Measurements from ENCODE around the gene SLC9A6. TPM values are rescaled to one million over a fixed set of nuclear protein-coding genes. Genes with fewer than 3 reads are reported as not detected.
A peak's percentile ranks its signal among the peaks of the same experiment; 100 is the strongest.

The SLC9A6 gene
- total RNA-seq, 2 donors from 2014 or later: 13.9 to 14.9 TPM

- Histone ChIP-seq H3K27me3 (replicated peaks; ENCODE audit: insufficient read depth) (no peaks in the 10 kb centered on the region), H3K4me3 (no peak overlapping the region), H3K27ac (peak overlapping the region in 1 of 2 donors; percentile 21), H3K36me3 (no peaks in the 10 kb centered on the region), H3K4me1 (ENCODE audit: control insufficient read depth in 1 of 2, low read depth in 2 of 2) (peaks cover 0 to 6% of the 10 kb centered on the region in 2 donors), H3K9me3 (no peaks in the 10 kb centered on the region)
- no peak for ATAC-seq (ENCODE audit: insufficient number of reproducible peaks, low FRiP score, low read depth)
- TF ChIP-seq CTCF (IDR thresholded peaks at IDR 0.05): no peak
- DNase-seq (ENCODE audit: low spot score): no peak
These were observed 3.0 kb downstream of the SLC9A6 start for GRCh38 chrX:135988245-135988644.

GRCh38 chrX:136015016-136015415 lies 29.8 kb downstream of the SLC9A6 start:
- no peak for TF ChIP-seq CTCF (IDR thresholded peaks at IDR 0.05)
- no peaks in the 10 kb centered on the region for H3K9me3 ChIP-seq
- ATAC-seq (ENCODE audit: insufficient number of reproducible peaks, low FRiP score, low read depth) (no peak), DNase-seq (ENCODE audit: low spot score) (no peak)
- H3K4me3 ChIP-seq: no peak overlapping the region
- no peak overlapping the region for H3K27ac ChIP-seq
- H3K4me1 ChIP-seq (ENCODE audit: control insufficient read depth in 1 of 2, low read depth in 2 of 2): no peaks in the 10 kb centered on the region
- no peaks in the 10 kb centered on the region for H3K27me3 ChIP-seq (replicated peaks; ENCODE audit: insufficient read depth)
- H3K36me3 ChIP-seq: no peaks in the 10 kb centered on the region

GRCh38 chrX:136016881-136017280 lies 31.6 kb downstream of the SLC9A6 start:
- no peak for TF ChIP-seq CTCF (IDR thresholded peaks at IDR 0.05)
- H3K4me1 ChIP-seq (ENCODE audit: control insufficient read depth in 1 of 2, low read depth in 2 of 2): no peaks in the 10 kb centered on the region
- no peaks in the 10 kb centered on the region for H3K27me3 ChIP-seq (replicated peaks; ENCODE audit: insufficient read depth)
- no peak overlapping the region for H3K27ac ChIP-seq
- ATAC-seq (ENCODE audit: insufficient number of reproducible peaks, low FRiP score, low read depth): no peak
- H3K36me3 ChIP-seq: no peaks in the 10 kb centered on the region
- no peak overlapping the region for H3K4me3 ChIP-seq
- DNase-seq (ENCODE audit: low spot score): no peak
- no peaks in the 10 kb centered on the region for H3K9me3 ChIP-seq

GRCh38 chrX:136019226-136019625 lies 34.0 kb downstream of the SLC9A6 start:
- H3K36me3 ChIP-seq: no peaks in the 10 kb centered on the region
- ATAC-seq (ENCODE audit: insufficient number of reproducible peaks, low FRiP score, low read depth): no peak

GRCh38 chrX:136021160-136021559 lies 35.9 kb downstream of the SLC9A6 start:
- no peak for ATAC-seq (ENCODE audit: insufficient number of reproducible peaks, low FRiP score, low read depth)
- TF ChIP-seq CTCF (IDR thresholded peaks at IDR 0.05): no peak

More at GRCh38 chrX:136019226-136019625, 34.0 kb downstream of the SLC9A6 start:
- DNase-seq (ENCODE audit: low spot score): no peak
- no peaks in the 10 kb centered on the region for H3K27me3 ChIP-seq (replicated peaks; ENCODE audit: insufficient read depth)
- H3K9me3 ChIP-seq: no peaks in the 10 kb centered on the region
- no peaks in the 10 kb centered on the region for H3K4me1 ChIP-seq (ENCODE audit: control insufficient read depth in 1 of 2, low read depth in 2 of 2)
- no peak overlapping the region for H3K27ac ChIP-seq
- TF ChIP-seq CTCF (IDR thresholded peaks at IDR 0.05): no peak
- no peak overlapping the region for H3K4me3 ChIP-seq

More at GRCh38 chrX:136021160-136021559, 35.9 kb downstream of the SLC9A6 start:
- Histone ChIP-seq H3K36me3 (no peaks in the 10 kb centered on the region), H3K4me3 (no peak overlapping the region), H3K4me1 (ENCODE audit: control insufficient read depth in 1 of 2, low read depth in 2 of 2) (no peaks in the 10 kb centered on the region), H3K27ac (no peak overlapping the region), H3K27me3 (replicated peaks; ENCODE audit: insufficient read depth) (no peaks in the 10 kb centered on the region), H3K9me3 (no peaks in the 10 kb centered on the region)
- DNase-seq (ENCODE audit: low spot score): no peak
